ENCODE results near the gene OXCT1. TPM values are rescaled to one million over a fixed set of nuclear protein-coding genes. Genes with fewer than 3 reads are reported as not detected.

The OXCT1 gene
- polyA plus RNA-seq, 2 of the 4 experiments (the other 2 are of a cell fraction): 2.6 to 3.0 TPM

DNA sequence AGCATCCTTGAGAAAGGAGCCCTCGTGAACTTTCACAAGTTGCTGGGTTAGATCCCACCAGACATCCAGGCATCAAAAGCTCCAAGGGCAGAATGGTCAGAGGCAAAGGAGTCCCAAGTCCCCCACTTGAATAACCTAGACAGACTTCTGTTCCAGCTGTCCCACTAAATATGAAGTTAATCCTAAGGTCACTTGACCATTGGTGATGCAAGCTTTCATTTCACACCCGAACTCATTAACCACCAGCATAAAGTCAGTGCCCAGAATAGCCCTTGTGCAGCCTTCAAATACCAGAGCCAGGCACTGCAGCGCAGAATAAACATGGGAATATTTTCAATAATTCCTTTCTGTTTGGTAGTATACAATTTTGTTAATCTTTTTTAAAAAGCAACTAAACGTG, 28.9 kb downstream of the OXCT1 start:
- H3K4me1 ChIP-seq: no peaks in the 10 kb centered on the region
- 60% methylated on average over 4 of the region's 4 CpGs for WGBS (ENCODE audit: missing lambda C conversion rate)
- DNase-seq (ENCODE audit: low read depth in 1 of 2, low spot score in 1 of 2) (no peak), FAIRE-seq (no peak), ATAC-seq (no peak)
- no peak overlapping the region for H3K27ac ChIP-seq
- no peaks in the 10 kb centered on the region for H3K9me3 ChIP-seq
- TF ChIP-seq, protein P1, sequence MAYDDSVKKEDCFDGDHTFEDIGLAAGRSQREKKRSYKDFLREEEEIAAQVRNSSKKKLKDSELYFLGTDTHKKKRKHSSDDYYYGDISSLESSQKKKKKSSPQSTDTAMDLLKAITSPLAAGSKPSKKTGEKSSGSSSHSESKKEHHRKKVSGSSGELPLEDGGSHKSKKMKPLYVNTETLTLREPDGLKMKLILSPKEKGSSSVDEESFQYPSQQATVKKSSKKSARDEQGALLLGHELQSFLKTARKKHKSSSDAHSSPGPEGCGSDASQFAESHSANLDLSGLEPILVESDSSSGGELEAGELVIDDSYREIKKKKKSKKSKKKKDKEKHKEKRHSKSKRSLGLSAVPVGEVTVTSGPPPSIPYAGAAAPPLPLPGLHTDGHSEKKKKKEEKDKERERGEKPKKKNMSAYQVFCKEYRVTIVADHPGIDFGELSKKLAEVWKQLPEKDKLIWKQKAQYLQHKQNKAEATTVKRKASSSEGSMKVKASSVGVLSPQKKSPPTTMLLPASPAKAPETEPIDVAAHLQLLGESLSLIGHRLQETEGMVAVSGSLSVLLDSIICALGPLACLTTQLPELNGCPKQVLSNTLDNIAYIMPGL (CRISPR knock-in tag; IDR thresholded peaks at IDR 0.05; ENCODE audit: borderline replicate concordance): no peak
- TF ChIP-seq ZNF302 (CRISPR knock-in tag; IDR thresholded peaks at IDR 0.05) (no peak), CBX2 (IDR thresholded peaks at IDR 0.05; ENCODE audit: borderline replicate concordance, low read depth) (no peak), CHD2 (IDR thresholded peaks at IDR 0.05; ENCODE audit: low read length, partially characterized antibody) (no peak), HEYL (CRISPR knock-in tag; IDR thresholded peaks at IDR 0.05) (no peak), TFCP2L1 (CRISPR knock-in tag; IDR thresholded peaks at IDR 0.05) (no peak)
- TF ChIP-seq, protein P2, sequence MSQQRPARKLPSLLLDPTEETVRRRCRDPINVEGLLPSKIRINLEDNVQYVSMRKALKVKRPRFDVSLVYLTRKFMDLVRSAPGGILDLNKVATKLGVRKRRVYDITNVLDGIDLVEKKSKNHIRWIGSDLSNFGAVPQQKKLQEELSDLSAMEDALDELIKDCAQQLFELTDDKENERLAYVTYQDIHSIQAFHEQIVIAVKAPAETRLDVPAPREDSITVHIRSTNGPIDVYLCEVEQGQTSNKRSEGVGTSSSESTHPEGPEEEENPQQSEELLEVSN (IDR thresholded peaks at IDR 0.05; ENCODE audit: borderline replicate concordance, low read depth): no peak
- TF ChIP-seq, protein P3, sequence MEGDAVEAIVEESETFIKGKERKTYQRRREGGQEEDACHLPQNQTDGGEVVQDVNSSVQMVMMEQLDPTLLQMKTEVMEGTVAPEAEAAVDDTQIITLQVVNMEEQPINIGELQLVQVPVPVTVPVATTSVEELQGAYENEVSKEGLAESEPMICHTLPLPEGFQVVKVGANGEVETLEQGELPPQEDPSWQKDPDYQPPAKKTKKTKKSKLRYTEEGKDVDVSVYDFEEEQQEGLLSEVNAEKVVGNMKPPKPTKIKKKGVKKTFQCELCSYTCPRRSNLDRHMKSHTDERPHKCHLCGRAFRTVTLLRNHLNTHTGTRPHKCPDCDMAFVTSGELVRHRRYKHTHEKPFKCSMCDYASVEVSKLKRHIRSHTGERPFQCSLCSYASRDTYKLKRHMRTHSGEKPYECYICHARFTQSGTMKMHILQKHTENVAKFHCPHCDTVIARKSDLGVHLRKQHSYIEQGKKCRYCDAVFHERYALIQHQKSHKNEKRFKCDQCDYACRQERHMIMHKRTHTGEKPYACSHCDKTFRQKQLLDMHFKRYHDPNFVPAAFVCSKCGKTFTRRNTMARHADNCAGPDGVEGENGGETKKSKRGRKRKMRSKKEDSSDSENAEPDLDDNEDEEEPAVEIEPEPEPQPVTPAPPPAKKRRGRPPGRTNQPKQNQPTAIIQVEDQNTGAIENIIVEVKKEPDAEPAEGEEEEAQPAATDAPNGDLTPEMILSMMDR (IDR thresholded peaks at IDR 0.05): no peak
- TF ChIP-seq, protein P4, sequence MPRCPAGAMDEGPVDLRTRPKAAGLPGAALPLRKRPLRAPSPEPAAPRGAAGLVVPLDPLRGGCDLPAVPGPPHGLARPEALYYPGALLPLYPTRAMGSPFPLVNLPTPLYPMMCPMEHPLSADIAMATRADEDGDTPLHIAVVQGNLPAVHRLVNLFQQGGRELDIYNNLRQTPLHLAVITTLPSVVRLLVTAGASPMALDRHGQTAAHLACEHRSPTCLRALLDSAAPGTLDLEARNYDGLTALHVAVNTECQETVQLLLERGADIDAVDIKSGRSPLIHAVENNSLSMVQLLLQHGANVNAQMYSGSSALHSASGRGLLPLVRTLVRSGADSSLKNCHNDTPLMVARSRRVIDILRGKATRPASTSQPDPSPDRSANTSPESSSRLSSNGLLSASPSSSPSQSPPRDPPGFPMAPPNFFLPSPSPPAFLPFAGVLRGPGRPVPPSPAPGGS (IDR thresholded peaks at IDR 0.05): no peak
- H3K4me3 ChIP-seq: no peak overlapping the region
- no peak overlapping the region for H3K4me2 ChIP-seq
- POLR2A ChIA-PET: no interaction called here
- CTCF ChIA-PET: interaction anchor here (1.6 to 5.5 kb wide), 2 partner anchors 87 to 570 kb away, joined by 4 to 28 read pairs; no protein-coding TSS in a partner anchor

DNA sequence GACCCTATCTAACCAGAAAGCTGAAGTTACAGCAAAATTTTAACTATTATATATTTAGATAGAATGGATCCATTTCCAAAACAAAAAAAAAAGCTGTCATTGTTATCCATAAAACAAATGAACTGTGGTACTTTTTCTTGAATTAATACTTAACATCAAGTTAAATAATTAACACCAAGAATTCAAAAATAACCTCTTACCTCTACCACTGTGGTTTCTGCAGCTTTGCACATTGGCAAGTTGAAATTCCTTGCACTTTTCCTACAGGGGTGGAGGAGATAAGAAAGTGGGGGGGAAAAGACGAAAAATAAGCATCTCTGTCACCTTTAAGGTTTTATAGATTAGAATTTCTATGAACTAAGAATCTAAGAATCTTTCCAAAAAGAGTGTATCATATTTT, 30.0 kb downstream of the OXCT1 start:
- DNase-seq (ENCODE audit: low read depth in 1 of 2, low spot score in 1 of 2): no peak
- no peak for FAIRE-seq
- Histone ChIP-seq H3K27ac (no peak overlapping the region), H3K4me3 (no peak overlapping the region), H3K9me3 (no peaks in the 10 kb centered on the region), H3K4me2 (no peak overlapping the region), H3K4me1 (peaks cover 8% of the 10 kb centered on the region; the same call in 1 of the 3 replicates)
- ATAC-seq: no peak
- WGBS (ENCODE audit: missing lambda C conversion rate): 15% methylated on average over 1 of the region's 1 CpG
- ChIA-PET CTCF (interaction anchor here (5.5 kb wide), 1 partner anchor 569 kb away, joined by 28 read pairs; no protein-coding TSS in a partner anchor), POLR2A (no interaction called here)
- TF ChIP-seq POLR2AphosphoS2 (conservative IDR thresholded peaks at IDR 0.05; ENCODE audit: low read length) (no peak), HEYL (CRISPR knock-in tag; IDR thresholded peaks at IDR 0.05) (no peak), ZSCAN20 (CRISPR knock-in tag; IDR thresholded peaks at IDR 0.05) (no peak), RNF2 (IDR thresholded peaks at IDR 0.05; ENCODE audit: borderline replicate concordance, low read depth) (no peak), RCOR1 (IDR thresholded peaks at IDR 0.05; ENCODE audit: low read depth, low read length) (no peak), GATA3 (IDR thresholded peaks at IDR 0.05; ENCODE audit: borderline replicate concordance) (no peak), CHD4 (IDR thresholded peaks at IDR 0.05; ENCODE audit: borderline replicate concordance) (no peak), KDM5A (IDR thresholded peaks at IDR 0.05) (no peak), POLR2A (IDR thresholded peaks at IDR 0.05; ENCODE audit: low read length) (no peak), EHMT2 (IDR thresholded peaks at IDR 0.05; ENCODE audit: low read depth) (no peak), JUNB (IDR thresholded peaks at IDR 0.05) (no peak), RAD21 (conservative IDR thresholded peaks at IDR 0.05 in 1 of 2, IDR thresholded peaks at IDR 0.05 in 1 of 2) (no peak), BHLHE40 (IDR thresholded peaks at IDR 0.05; ENCODE audit: low read depth, low read length) (no peak), ZFP36 (IDR thresholded peaks at IDR 0.05; ENCODE audit: borderline replicate concordance, partially characterized antibody) (no peak), NFE2L2 (conservative IDR thresholded peaks at IDR 0.05; ENCODE audit: low read length) (no peak)
- TF ChIP-seq, protein P2 (IDR thresholded peaks at IDR 0.05; ENCODE audit: borderline replicate concordance, low read depth): no peak
- TF ChIP-seq, protein P5, sequence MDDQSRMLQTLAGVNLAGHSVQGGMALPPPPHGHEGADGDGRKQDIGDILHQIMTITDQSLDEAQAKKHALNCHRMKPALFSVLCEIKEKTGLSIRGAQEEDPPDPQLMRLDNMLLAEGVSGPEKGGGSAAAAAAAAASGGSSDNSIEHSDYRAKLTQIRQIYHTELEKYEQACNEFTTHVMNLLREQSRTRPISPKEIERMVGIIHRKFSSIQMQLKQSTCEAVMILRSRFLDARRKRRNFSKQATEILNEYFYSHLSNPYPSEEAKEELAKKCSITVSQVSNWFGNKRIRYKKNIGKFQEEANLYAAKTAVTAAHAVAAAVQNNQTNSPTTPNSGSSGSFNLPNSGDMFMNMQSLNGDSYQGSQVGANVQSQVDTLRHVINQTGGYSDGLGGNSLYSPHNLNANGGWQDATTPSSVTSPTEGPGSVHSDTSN (IDR thresholded peaks at IDR 0.05): no peak
- TF ChIP-seq, protein P6, sequence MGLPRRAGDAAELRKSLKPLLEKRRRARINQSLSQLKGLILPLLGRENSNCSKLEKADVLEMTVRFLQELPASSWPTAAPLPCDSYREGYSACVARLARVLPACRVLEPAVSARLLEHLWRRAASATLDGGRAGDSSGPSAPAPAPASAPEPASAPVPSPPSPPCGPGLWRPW (IDR thresholded peaks at IDR 0.05): no peak
- TF ChIP-seq, protein P4 (IDR thresholded peaks at IDR 0.05): no peak
- TF ChIP-seq, protein P7, sequence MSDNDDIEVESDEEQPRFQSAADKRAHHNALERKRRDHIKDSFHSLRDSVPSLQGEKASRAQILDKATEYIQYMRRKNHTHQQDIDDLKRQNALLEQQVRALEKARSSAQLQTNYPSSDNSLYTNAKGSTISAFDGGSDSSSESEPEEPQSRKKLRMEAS (IDR thresholded peaks at IDR 0.05): no peak
